SK-N-SH treated with all-trans-retinoic acid at 6 μM for 48 hours (cell line): ENCODE results near the gene DCUN1D2.

Source experiments
- ARNTL ChIP-seq: fragments of 450-650 bp; formaldehyde crosslinking; IDR thresholded peaks from 2 replicates; pipeline ENCODE4 v1.5.0; 2020; ENCODE audit warnings: low read depth, mild to moderate bottlenecking, moderate library complexity, borderline replicate concordance
- CREB5 ChIP-seq: fragments of 250-450 bp; sonication (Bioruptor Pico); IDR thresholded peaks from 2 replicates; pipeline ENCODE4 v1.5.1; 2020; ENCODE audit warnings: low read depth, mild to moderate bottlenecking, moderate library complexity
- ESRRG ChIP-seq: fragments of 250-450 bp; sonication (Bioruptor Pico); IDR thresholded peaks from 2 replicates; pipeline ENCODE4 v1.6.1; 2021; ENCODE audit warnings: mild to moderate bottlenecking
- GLIS3 ChIP-seq: fragments of 250-450 bp; sonication (Bioruptor Pico); IDR thresholded peaks from 2 replicates; pipeline ENCODE4 v1.5.0; 2020; ENCODE audit warnings: mild to moderate bottlenecking, moderate library complexity
- ISL1 ChIP-seq: fragments of 250-450 bp; sonication (Bioruptor Pico); IDR thresholded peaks from 2 replicates; pipeline ENCODE4 v2.1.2; 2022; ENCODE audit warnings: mild to moderate bottlenecking, moderate library complexity
- PATZ1 ChIP-seq: fragments of 250-450 bp; sonication (Bioruptor Pico); IDR thresholded peaks from 2 replicates; pipeline ENCODE4 v1.8.0; 2020; ENCODE audit warnings: mild to moderate bottlenecking, moderate library complexity, borderline replicate concordance
- PPARA ChIP-seq: fragments of 250-450 bp; sonication (Bioruptor Pico); IDR thresholded peaks from 2 replicates; pipeline ENCODE4 v1.5.0; 2020; ENCODE audit warnings: mild to moderate bottlenecking, borderline replicate concordance
- RARB ChIP-seq: fragments of 250-450 bp; sonication (Bioruptor Pico); IDR thresholded peaks from 2 replicates; pipeline ENCODE4 v1.8.0; 2021; ENCODE audit warnings: mild to moderate bottlenecking, moderate library complexity
- TOX ChIP-seq: fragments of 250-450 bp; sonication (Bioruptor Pico); IDR thresholded peaks from 2 replicates; pipeline ENCODE4 v1.8.0; 2021; ENCODE audit warnings: mild to moderate bottlenecking, moderate library complexity, borderline replicate concordance
- TSHZ2 ChIP-seq: fragments of 250-450 bp; sonication (Bioruptor Pico); IDR thresholded peaks from 2 replicates; pipeline ENCODE4 v1.5.0; 2020; ENCODE audit warnings: mild to moderate bottlenecking, moderate library complexity
- ZFP3 ChIP-seq: fragments of 250-450 bp; sonication (Bioruptor Pico); IDR thresholded peaks from 2 replicates; pipeline ENCODE4 v1.5.0; 2020; ENCODE audit warnings: mild to moderate bottlenecking, moderate library complexity
- ZFP30 ChIP-seq: fragments of 450-650 bp; formaldehyde crosslinking; IDR thresholded peaks from 2 replicates; pipeline ENCODE4 v1.5.0; 2022; ENCODE audit warnings: mild to moderate bottlenecking, moderate library complexity
- ZNF565 ChIP-seq: fragments of 450-650 bp; formaldehyde crosslinking; conservative IDR thresholded peaks from 2 replicates; pipeline ENCODE4 v1.5.0; 2020; ENCODE audit warnings: low read depth, mild to moderate bottlenecking, moderate library complexity
- ZNF70 ChIP-seq: fragments of 450-650 bp; formaldehyde crosslinking; IDR thresholded peaks from 2 replicates; pipeline ENCODE4 v1.5.0; 2020; ENCODE audit warnings: mild to moderate bottlenecking, moderate library complexity

GRCh38 chr13:113406321-113407102 lies 84.0 kb downstream of the DCUN1D2 start:
- no peak for TF ChIP-seq ZNF70 (CRISPR knock-in tag)
- no peak for TF ChIP-seq TSHZ2 (CRISPR knock-in tag)
- TF ChIP-seq ESRRG (CRISPR knock-in tag), result no peak
- TF ChIP-seq ZFP30 (CRISPR knock-in tag), result no peak
- no peak for TF ChIP-seq PATZ1 (CRISPR knock-in tag)
- no peak for TF ChIP-seq ZFP3 (CRISPR knock-in tag)
- TF ChIP-seq CREB5 (CRISPR knock-in tag), result no peak
- no peak for TF ChIP-seq ISL1 (CRISPR knock-in tag)
- no peak for TF ChIP-seq ARNTL (CRISPR knock-in tag)
- no peak for TF ChIP-seq ZNF565 (CRISPR knock-in tag)
- TF ChIP-seq RARB (CRISPR knock-in tag), result no peak
- no peak for TF ChIP-seq GLIS3 (CRISPR knock-in tag)
- no peak for TF ChIP-seq PPARA (CRISPR knock-in tag)
- TF ChIP-seq TOX (CRISPR knock-in tag), result no peak
